Kidney tubule cell (primary cell): ENCODE measurements around the gene ZNF618.
A peak's percentile ranks its signal among the peaks of the same experiment; 100 is the strongest.

Experiments
- DNase-seq: peaks from one replicate; pipeline ENCODE4 v3.0.0-alpha.2; 2018; ENCODE audit warnings: low spot score

Gene ZNF618

GRCh38 chr9:114023961-114024360 is 147.9 kb downstream of the ZNF618 start:
- DNase-seq: no peak

GRCh38 chr9:114025196-114025753 is 149.2 kb downstream of the ZNF618 start:
- peak; percentile 35 for DNase-seq

GRCh38 chr9:114025760-114026159 is 149.7 kb downstream of the ZNF618 start:
- no peak for DNase-seq

GRCh38 chr9:114026335-114026734 is 150.2 kb downstream of the ZNF618 start:
- DNase-seq: no peak

DNA sequence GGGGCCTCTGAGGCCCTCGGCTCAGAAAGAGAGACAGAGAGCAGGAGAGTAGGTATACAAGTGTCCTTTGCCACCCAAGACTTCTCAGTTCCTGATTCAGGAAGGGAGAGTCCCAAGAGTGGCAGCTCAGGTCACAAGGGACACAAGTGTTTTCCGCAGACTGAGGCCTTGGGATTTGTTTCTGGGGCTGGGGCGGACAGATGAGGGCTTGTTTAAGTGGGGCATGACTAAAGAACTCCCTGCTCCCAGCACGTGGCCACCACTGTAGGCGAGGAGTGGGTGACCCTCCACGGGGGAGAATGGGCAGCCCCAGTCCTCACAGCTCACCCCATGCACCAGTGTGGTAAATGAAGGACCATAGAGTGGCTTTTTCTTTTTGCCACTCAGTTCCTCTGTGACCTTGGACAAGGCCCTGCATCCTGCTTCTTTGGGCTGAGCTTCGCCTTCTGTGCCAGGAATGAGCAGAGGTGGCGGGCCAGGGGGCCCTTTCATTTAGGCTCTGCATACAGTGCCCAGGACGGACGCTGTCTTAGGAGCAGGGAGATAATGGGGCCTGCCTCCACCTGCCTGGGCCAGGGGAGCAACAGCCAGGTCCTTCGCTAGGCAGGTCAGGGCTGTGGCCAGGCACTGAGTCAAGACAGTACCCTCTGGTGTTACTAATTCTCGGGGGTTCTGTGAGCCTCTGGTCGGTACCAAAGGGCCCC is 151.2 kb downstream of the ZNF618 start:
- no peak for DNase-seq

GRCh38 chr9:114027863-114028465 is 151.9 kb downstream of the ZNF618 start:
- DNase-seq: no peak

DNA sequence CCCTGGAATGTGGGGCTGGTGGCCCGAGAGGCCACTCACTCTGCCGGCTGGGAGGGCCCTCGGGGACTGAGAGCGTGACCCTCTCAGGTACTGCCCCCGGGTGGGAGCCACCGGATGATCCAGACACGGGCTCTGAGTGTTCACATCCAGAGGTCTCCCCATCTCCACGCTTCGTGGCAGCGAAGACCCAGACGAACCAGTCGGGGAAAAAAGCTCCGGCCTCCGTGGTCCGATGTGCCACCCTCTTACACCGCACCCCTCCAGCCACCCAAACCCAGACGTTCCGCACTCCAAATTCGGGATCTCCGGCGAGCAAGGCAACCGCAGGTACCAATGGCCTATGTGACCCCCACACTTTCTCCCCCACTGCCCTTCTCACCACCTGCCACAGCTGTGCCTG is 152.5 kb downstream of the ZNF618 start:
- no peak for DNase-seq

- no peak for DNase-seq
These were observed 153.4 kb downstream of the ZNF618 start for GRCh38 chr9:114029311-114030170.

DNA sequence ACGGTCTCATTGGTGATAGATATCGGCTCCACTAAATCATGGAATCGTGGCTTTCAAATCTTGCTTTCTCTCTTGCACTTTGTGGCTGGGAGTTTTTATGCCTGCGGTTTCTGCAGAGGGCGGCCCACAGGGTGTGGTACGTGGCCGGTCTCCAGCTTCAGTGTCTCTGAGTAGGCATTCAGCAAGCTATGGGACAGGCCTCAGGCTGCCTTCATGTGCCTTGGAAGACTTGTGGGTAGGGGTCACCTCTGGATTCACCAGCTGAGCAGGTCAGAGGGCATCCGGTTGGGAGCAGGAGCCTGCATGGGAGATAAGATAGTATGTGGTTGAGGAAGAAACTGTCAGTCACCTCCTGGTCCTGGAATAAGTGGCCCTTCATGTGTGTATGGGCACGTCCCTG is 154.3 kb downstream of the ZNF618 start:
- DNase-seq: no peak

DNA sequence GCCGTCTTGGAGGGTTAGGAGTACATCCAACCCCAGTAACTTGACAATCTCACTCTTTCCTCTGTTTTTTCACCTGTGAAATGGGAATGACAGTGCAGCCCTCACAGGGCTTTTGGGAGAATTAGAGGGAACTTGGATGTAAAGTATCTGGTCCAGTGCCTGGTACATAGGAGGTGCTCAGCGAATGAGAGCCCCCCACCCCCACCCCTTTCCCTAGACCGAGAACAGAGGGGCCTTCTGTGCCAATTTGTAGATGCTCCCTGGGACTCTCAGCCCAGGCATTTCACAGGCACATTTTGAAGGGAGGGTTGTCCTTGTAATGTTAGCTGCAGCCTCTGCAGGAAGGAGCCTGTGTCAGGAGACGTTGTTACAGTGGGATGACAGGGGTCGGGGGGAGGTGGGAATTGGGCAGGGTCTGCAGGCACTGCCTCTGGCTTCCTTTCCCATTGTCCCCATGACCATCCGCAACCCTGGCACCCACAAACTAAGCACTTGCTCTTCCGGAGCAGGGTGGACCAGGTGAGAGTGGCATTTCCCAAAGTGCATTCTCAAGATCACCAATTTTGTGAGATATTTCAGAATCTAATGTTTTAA is 155.0 kb downstream of the ZNF618 start:
- no peak for DNase-seq

- no peak for DNase-seq
These were observed 156.1 kb downstream of the ZNF618 start for GRCh38 chr9:114031948-114032840.

DNA sequence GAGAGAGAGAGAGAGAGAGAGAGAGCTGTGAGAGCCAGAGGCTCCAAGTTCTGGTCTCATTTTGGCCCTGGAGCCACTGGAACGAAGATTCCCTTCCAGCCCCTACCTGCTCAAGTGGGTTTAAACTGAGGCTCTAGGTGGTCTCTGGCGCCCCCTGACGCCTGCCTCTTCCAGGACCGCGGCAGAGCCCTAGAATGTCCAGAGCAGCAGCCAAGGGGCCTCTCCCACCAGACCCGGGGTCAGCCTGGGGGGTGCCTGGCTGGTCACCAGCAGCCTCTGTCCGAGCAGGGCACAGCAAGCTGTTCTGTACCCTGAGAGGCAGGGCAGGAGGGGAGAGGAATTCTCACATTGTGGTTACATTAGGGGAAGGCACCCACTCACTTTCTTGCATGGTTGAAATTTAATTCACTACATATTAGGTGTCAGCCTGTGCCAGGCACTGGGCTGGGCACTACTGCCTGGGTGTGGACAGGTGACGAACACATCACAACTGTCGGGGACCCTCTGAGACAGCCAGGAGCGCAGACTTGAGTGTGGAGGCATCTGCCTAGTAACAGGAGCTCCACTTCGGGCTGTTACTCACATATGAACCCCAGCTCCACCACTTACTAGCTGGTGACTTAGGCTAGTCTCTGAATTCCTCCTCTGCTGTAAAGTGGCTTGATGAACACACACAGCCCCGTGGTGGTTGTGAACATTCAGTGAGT is 157.4 kb downstream of the ZNF618 start:
- DNase-seq: peak; percentile 13

DNA sequence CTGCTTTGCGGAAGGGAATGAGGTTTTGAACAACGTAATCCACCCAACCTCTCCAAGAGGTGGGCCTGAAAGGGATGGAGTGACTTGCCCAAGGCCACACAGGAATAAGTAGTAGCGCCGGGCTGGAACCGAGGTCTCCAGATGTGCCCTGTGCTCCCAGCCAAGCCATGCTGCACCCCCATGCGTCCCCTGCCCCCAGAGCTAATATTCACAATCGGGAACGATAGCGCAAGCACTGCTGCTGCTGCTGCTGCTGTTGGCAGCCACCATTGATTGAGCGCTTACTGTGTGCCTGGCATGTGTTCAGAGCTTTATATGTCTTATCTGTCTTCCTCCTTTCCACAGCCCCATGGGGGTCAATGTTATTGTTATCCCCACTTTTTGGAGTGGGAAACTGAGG is 158.1 kb downstream of the ZNF618 start:
- no peak for DNase-seq

DNA sequence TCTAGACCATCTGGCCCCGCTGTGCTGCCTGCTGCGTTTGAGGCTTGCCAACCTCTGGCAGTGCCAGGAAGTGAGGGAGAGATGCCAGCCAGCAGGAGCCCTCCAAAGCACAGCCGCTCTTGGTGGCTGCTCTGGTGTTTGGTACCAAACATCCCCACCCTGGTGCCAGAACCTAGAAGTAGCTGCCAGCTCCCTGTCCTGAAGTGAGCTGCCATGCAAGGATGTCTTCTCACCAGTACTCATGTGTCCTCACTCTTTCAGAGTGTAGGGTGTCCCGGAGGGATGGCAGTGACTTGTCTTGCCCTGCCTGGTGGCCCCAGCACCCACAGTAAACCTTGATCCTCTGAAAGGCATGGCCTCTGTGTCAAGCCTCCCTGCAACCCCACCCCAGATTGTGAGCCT is 158.6 kb downstream of the ZNF618 start:
- DNase-seq: no peak

DNA sequence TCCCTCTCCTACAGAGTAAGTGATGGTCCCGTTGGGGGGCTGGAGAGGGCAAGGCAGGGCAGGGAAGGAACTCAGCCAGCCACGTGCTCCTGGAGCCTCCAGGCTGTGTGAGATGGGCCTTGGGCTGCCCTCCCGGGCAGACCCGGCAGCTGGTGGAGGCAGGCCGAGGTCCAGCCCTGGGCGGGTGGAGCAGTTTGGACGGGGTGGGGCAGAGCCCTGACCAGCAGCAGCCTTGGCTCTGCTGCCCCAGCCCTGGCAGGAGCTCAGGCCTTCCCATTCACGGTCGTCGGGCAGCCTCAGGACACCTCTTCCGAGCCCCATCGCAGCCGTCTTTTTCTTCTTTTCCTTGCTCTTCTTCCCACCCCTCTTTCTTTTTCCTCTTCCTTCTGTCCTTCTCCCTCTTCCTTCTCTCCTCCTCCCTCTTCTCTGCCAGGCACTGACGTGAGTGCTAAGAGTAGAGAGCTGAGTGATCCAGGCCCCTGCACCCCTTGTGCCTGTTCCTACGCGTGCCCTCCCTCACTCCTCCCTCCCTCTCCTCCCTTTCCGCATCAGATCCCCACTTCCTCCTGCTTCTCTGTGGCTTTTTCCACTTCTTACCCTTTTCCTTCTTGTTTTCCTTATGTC is 159.2 kb downstream of the ZNF618 start:
- no peak for DNase-seq

GRCh38 chr9:114035845-114036801 is 160.0 kb downstream of the ZNF618 start:
- DNase-seq: no peak

- DNase-seq: no peak
These were observed 161.1 kb downstream of the ZNF618 start for GRCh38 chr9:114037249-114037648.

GRCh38 chr9:114037961-114038723 is 162.0 kb downstream of the ZNF618 start:
- peak; percentile 75 for DNase-seq
